ENCODE measurements around the gene VGLL3. TPM values are rescaled to one million over a fixed set of nuclear protein-coding genes. Genes with fewer than 3 reads are reported as not detected.

Gene VGLL3
- polyA plus RNA-seq, 1 donor from 2014 or later = 0.06 TPM

GRCh38 chr3:86967062-86967461, 23.9 kb downstream of the VGLL3 start:
- no peaks in the 10 kb centered on the region for H3K36me3 ChIP-seq (ENCODE audit: insufficient read depth, low read length)
- H3K9ac ChIP-seq (ENCODE audit: low read length) = no peak overlapping the region
- H3K27me3 ChIP-seq (ENCODE audit: insufficient read depth, low read depth, low read length) = no peaks in the 10 kb centered on the region
- H2AFZ ChIP-seq (ENCODE audit: low read depth, low read length) = no peak overlapping the region
- H3F3A ChIP-seq (ENCODE audit: insufficient read depth, low read length, poor library complexity, severe bottlenecking) = no peaks in the 10 kb centered on the region
- H3K79me2 ChIP-seq (replicated peaks; ENCODE audit: insufficient read depth, low read length) = no peaks in the 10 kb centered on the region
- H3K4me2 ChIP-seq (ENCODE audit: low read length) = no peak overlapping the region
- TF ChIP-seq SMC3 (conservative IDR thresholded peaks at IDR 0.05; ENCODE audit: poor library complexity) (no peak), POLR2AphosphoS5 (IDR thresholded peaks at IDR 0.05) (no peak), TAF1 (IDR thresholded peaks at IDR 0.05; ENCODE audit: low read depth) (no peak), EP300 (conservative IDR thresholded peaks at IDR 0.05; ENCODE audit: poor library complexity, severe bottlenecking) (no peak), EZH2 (IDR thresholded peaks at IDR 0.05; ENCODE audit: borderline replicate concordance, insufficient read depth, low read length, poor library complexity, severe bottlenecking) (no peak), MXI1 (conservative IDR thresholded peaks at IDR 0.05; ENCODE audit: poor library complexity, severe bottlenecking) (no peak), CTCF (IDR thresholded peaks at IDR 0.05; ENCODE audit: poor library complexity, severe bottlenecking) (no peak), RAD21 (conservative IDR thresholded peaks at IDR 0.05) (no peak), REST (IDR thresholded peaks at IDR 0.05; ENCODE audit: borderline replicate concordance) (no peak)
- H4K20me1 ChIP-seq (ENCODE audit: insufficient read depth) = no peaks in the 10 kb centered on the region
- H3K9me2 ChIP-seq (ENCODE audit: insufficient read depth, low read length) = no peaks in the 10 kb centered on the region
- H3K4me3 ChIP-seq (ENCODE audit: low read length) = no peak overlapping the region
- no peak overlapping the region for H3K27ac ChIP-seq (ENCODE audit: low read length)
- H3K9me3 ChIP-seq (ENCODE audit: low read length) = no peaks in the 10 kb centered on the region

- H3F3A ChIP-seq (ENCODE audit: insufficient read depth, low read length, poor library complexity, severe bottlenecking) = no peaks in the 10 kb centered on the region
- no peaks in the 10 kb centered on the region for H3K9me3 ChIP-seq (ENCODE audit: low read length)
- no peaks in the 10 kb centered on the region for H3K79me2 ChIP-seq (replicated peaks; ENCODE audit: insufficient read depth, low read length)
- H4K20me1 ChIP-seq (ENCODE audit: insufficient read depth) = no peaks in the 10 kb centered on the region
- no peak overlapping the region for H3K9ac ChIP-seq (ENCODE audit: low read length)
- TF ChIP-seq REST (IDR thresholded peaks at IDR 0.05; ENCODE audit: borderline replicate concordance) (no peak), MXI1 (conservative IDR thresholded peaks at IDR 0.05; ENCODE audit: poor library complexity, severe bottlenecking) (no peak), EP300 (conservative IDR thresholded peaks at IDR 0.05; ENCODE audit: poor library complexity, severe bottlenecking) (no peak), SMC3 (conservative IDR thresholded peaks at IDR 0.05; ENCODE audit: poor library complexity) (no peak), CTCF (IDR thresholded peaks at IDR 0.05; ENCODE audit: poor library complexity, severe bottlenecking) (no peak), POLR2AphosphoS5 (IDR thresholded peaks at IDR 0.05) (no peak), EZH2 (IDR thresholded peaks at IDR 0.05; ENCODE audit: borderline replicate concordance, insufficient read depth, low read length, poor library complexity, severe bottlenecking) (no peak), RAD21 (conservative IDR thresholded peaks at IDR 0.05) (no peak), TAF1 (IDR thresholded peaks at IDR 0.05; ENCODE audit: low read depth) (no peak)
- no peaks in the 10 kb centered on the region for H3K9me2 ChIP-seq (ENCODE audit: insufficient read depth, low read length)
- H3K36me3 ChIP-seq (ENCODE audit: insufficient read depth, low read length) = no peaks in the 10 kb centered on the region
- no peak overlapping the region for H3K27ac ChIP-seq (ENCODE audit: low read length)
- no peak overlapping the region for H3K4me2 ChIP-seq (ENCODE audit: low read length)
- no peaks in the 10 kb centered on the region for H3K27me3 ChIP-seq (ENCODE audit: insufficient read depth, low read depth, low read length)
- H2AFZ ChIP-seq (ENCODE audit: low read depth, low read length) = no peak overlapping the region
- H3K4me3 ChIP-seq (ENCODE audit: low read length) = no peak overlapping the region
These were observed 25.8 kb downstream of the VGLL3 start for GRCh38 chr3:86965166-86965565.
